Activated CD4-positive, alpha-beta T cell treated with anti-CD3 and anti-CD28 coated beads for 1 hour (primary cell): ENCODE data around the gene FBH1.
"Not testable (repeated sequence)": the region's sequence is repeated elsewhere in the genome, so short reads cannot be mapped to it uniquely, and the experiment has no call there.

Experiments used
- DNase-seq: peaks from one replicate; pipeline ENCODE4 v3.0.0-alpha.2; 2020

Gene FBH1

DNA sequence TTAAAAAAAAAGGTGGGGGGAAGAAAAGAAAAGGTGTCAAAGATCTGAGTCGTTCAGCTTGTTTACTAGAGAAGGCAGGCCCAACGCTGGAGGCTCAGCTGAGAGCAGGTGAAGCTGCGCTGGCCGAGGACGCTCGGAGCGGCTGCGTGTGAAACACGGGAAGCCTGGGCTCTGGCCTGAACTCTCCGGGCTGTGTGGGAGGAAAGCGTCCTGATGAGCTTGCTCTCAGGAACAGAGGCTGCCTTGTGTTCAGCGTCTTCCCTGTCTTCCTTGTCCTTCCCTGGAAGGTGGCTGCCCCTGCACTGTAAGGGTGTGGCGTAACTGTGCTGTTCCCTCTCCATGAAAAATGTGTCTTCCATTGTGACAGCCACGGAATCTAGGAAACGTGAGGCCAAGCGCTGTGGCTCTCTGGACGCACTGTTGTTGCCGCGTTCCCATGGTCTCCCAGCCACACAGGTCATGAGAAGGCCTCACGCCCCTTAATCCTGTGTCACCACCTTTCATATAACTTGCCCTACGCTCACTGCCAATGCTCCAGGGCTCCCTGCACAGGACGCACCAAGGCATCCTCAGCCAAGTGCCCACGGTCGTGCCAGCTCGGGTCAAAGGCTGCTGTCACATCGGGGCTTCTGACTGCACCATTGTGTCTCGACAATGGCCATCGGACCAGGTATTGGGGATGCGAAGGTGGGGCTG is 71.5 kb downstream of the FBH1 start:
- DNase-seq = no peak

- not testable (repeated sequence) for DNase-seq
Observed at GRCh38 chr10:5962358-5962940, 72.4 kb downstream of the FBH1 start.

- no peak for DNase-seq
Observed at GRCh38 chr10:5963071-5963470, 73.0 kb downstream of the FBH1 start.

- no peak for DNase-seq
Observed at GRCh38 chr10:5963591-5963990, 73.5 kb downstream of the FBH1 start.

DNA sequence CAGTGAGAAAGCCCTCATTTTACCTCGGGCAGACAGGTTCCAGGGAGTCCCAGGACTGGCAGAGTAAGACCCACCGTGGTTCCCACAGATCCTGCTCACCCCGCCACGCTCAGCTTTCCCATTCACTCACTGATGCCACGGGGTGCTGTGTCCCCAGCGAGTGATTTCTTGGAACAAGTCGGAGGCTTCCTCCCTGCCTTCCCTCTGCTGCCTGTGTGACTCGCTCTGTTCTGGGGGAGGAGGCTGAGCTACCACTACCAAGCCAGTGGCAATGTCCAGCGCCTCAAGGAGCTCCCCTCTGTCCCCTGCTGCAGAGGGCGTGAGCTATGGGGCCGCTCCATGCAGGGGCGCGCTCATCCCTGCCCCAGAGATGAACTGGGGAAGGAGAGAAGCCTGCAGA is 74.7 kb downstream of the FBH1 start:
- DNase-seq = no peak

GRCh38 chr10:5965266-5965665 is 75.2 kb downstream of the FBH1 start:
- DNase-seq = no peak

DNA sequence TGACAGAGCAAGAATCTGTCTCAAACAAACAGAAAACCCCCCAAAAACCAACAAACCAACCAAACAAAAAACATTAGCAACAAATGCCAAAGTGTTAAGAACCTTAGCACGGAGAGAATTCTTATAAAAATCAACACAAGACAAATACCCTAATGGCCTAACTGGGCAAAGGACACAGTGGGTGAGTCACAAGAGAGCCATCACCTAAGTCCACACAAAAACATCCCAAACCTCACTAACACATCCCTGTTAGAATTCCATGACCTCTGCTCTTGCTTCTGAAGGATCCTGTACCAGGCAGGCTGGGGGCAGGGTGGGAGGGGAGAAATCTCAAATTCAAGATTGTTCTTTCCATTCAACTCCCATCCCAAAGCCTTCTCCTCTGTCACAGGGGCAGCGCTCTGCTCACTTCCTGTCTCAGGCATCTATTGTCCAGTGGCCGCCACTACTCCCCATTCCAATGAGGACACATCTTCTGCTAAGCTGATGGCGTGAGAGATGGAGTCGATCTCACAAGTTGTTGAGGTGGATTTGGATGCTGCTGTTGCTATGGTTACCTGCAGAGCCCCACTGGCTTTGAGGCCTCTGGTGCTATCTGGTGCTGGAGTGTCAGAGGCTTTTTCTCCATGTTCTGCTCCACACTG is 78.1 kb downstream of the FBH1 start:
- no peak for DNase-seq

GRCh38 chr10:5968681-5969453 is 78.8 kb downstream of the FBH1 start:
- no peak for DNase-seq

DNA sequence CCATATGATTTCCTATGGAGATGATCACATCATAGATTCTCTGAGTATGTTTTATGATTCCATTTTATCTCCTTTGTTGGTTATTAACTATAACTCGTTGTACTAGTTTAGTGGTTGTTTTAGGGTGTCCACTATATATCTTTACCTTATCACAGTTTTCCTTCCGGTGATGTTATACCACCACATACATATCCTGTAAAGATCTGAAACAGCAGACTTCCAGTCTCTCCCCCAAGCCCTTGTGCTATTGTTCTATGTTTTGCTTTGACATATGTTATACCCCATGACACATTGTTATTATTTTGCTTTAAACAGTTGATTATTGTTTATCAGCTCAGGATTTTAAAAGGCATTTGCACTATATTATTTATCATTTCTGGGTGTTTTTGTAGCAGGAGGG is 80.0 kb downstream of the FBH1 start:
- DNase-seq = no peak

GRCh38 chr10:5970527-5970926 is 80.5 kb downstream of the FBH1 start:
- no peak for DNase-seq

DNA sequence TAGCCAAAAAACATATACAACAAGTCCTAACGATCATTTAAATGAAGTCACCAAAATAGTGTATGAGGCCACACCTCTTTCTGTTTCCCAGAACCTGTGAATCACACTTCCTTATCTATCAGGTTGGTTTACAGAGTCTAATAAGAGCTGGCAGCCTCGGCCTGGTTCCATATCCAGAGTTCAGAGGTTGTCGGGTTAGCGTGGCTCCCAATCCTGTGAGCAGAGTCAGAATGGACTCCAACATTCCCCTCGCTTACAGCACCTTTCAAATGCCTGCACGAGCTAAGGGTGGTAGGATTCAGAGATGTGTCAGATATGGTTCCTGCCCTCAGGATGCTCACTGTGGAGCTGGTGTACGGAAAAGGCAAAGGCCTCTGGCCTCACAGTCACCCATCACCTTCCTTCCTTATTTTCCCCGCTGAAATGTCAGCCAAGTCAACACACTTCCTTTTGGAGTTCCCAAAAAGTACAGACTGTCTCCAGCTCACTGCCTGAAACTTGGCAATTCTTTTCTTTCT is 81.3 kb downstream of the FBH1 start:
- no peak for DNase-seq

DNA sequence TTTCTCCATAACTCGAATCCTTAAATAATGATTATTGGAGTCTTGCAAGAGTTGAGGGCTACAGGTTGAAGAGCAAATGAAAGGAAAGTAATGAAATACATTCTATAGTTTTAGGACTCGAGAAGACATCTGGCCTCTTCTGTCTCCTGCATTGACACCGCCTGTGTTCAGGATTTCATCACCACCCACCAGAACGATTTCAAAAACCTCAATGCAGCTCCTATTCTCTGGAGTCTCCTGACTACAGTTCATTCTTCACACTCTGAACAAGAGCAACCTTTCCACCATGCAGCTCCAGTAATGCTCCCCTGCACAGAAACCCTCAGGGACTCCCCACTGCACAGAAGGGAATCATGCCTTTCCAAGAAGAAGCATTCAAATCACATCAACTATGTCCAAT is 81.8 kb downstream of the FBH1 start:
- DNase-seq = no peak

DNA sequence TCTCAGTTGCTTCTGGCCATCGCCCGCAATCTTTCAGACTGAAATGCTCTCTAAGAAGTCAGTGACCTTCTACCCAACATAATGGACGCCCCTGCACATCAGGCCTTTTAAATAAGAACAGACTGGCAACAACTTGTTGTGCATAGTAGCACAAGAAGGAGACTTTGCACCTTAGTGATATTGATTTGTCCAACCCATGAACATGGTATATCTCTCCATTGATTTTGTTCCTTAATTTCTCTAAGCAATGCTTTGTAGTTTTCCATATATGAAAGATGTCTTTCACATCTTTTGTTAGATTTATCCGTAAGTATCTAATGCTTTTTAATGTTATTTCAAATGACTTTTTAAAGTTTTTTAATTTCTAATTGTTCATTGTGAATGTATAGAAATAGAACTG is 83.0 kb downstream of the FBH1 start:
- DNase-seq = no peak

GRCh38 chr10:5975641-5976473 is 85.8 kb downstream of the FBH1 start:
- DNase-seq = no peak

GRCh38 chr10:5976512-5977470 is 86.7 kb downstream of the FBH1 start:
- DNase-seq = no peak

- DNase-seq = peak; percentile 81
Observed at GRCh38 chr10:5977471-5978229, 87.6 kb downstream of the FBH1 start, which contains the start of gene IL15RA. IL15RA (minus strand) TSS chr10:5977543; CDS start chr10:5977492, 51 bp downstream.

DNA sequence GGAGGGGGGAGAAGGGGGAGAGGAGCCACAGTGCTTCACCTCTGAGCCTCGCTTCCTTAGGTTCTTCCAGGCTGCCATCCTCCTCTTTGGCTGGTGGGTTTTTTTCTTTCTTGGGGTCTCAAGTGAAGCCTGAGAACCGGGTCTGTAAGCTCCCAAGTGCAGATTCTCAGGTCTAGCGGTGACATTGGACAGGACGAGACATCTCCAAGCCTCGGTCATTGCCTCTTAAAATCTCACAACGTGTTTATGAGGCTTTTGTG is 88.1 kb downstream of the FBH1 start:
- DNase-seq = no peak

GRCh38 chr10:5981529-5981928 is 91.5 kb downstream of the FBH1 start:
- DNase-seq = no peak

- DNase-seq = no peak
Observed at GRCh38 chr10:5983774-5984173, 93.7 kb downstream of the FBH1 start.

- DNase-seq = no peak
Observed at GRCh38 chr10:5985029-5985428, 95.0 kb downstream of the FBH1 start.
